HS-27A (cell line): Measurements from ENCODE around the gene DGCR8.

ENCODE experiments used
- DNase-seq: peaks from one replicate; pipeline ENCODE4 v3.0.0-alpha.2; 2012; ENCODE audit warnings: low read depth, missing footprints

DGCR8 gene

GRCh38 chr22:20138417-20138738 is 58.3 kb downstream of the DGCR8 start:
- no peak for DNase-seq

DNA sequence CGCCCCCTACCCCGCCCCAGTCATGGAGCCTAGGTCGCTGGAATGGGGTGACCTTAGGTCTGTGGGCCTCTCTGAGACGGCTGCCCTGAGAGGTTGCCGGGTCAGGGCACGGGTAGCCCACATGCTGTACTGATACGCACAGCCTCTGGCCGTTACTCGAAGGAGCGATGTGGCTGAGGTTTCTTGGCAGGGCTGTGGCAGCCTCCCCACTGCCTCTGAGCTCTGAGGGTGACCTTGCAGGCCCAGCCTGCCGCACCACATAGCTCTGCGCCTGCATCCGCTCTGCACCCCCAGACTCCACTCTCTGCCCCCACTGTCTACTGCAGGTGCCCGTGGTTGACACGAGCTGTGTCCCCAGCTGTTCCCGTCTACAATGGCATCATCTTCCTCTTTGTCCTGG is 58.8 kb downstream of the DGCR8 start:
- no peak for DNase-seq

DNA sequence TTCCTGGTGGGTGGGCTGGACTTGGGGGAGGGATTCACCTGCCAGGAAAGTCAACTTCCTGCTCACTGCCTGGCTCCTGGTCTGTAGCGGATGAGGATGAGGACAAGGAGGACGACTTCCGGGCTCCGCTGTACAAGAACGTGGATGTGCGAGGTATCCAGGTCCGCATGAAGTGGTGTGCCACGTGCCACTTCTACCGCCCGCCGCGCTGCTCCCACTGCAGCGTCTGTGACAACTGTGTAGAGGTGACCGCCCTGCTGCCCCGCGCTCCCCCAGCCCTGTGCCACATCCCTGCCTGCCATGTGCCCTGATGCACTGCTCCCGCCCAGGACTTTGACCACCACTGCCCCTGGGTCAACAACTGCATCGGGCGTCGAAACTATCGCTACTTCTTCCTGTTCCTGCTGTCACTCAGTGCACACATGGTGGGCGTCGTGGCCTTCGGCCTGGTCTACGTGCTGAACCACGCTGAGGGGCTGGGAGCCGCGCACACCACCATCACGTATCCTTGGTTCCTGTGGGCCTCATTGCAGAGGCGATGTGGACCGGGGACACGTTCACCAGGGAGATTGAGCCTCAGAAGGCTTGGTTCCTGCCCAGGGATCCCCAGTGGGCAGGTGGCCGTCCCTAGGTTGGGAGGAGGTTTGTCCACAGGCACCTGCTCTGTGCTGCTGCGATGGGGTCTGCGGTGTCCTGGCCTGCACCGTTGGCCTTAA is 59.5 kb downstream of the DGCR8 start:
- DNase-seq = no peak

DNA sequence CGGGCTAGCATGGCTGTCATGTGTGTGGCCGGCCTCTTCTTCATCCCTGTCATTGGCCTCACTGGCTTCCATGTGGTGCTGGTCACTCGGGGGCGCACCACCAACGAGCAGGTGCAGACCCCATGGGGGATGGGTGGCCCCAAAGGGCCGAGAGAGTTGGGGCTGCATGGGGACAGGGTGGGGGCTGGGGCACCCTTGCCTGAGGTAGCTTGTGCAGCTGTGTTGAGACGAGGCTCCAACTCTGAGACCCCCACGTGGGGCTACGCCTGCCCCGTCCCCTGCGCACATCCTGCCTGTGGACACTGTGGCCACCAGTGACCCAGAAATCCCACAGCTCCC is 60.0 kb downstream of the DGCR8 start:
- no peak for DNase-seq

DNA sequence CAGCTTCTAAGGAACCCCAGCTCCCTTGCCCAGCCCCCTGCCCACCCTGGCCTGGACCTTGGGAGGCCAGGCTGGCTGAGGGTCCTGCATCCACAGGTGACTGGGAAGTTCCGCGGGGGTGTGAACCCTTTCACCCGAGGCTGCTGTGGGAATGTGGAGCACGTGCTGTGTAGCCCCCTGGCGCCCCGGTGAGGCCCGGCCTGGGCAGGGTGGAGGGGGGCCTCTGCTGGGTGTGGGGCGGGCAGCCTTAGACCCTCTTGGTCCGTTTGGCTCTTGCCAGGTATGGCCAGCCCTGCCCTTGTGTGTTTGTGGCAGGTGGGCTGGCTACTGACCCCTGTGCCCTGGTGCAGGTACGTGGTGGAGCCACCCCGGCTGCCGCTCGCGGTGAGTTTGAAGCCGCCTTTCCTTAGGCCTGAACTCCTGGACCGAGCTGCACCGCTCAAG is 60.5 kb downstream of the DGCR8 start:
- DNase-seq = no peak

GRCh38 chr22:20141186-20142077 is 61.4 kb downstream of the DGCR8 start:
- peak; percentile 42 for DNase-seq

- DNase-seq = no peak
Observed at GRCh38 chr22:20142711-20143621, 62.9 kb downstream of the DGCR8 start.

GRCh38 chr22:20143883-20144665 is 64.0 kb downstream of the DGCR8 start:
- DNase-seq = no peak

GRCh38 chr22:20145206-20145831 is 65.3 kb downstream of the DGCR8 start:
- DNase-seq = no peak

- DNase-seq = no peak
Observed at GRCh38 chr22:20145832-20146223, 65.8 kb downstream of the DGCR8 start.

- no peak for DNase-seq
Observed at GRCh38 chr22:20146777-20147176, 66.7 kb downstream of the DGCR8 start.

DNA sequence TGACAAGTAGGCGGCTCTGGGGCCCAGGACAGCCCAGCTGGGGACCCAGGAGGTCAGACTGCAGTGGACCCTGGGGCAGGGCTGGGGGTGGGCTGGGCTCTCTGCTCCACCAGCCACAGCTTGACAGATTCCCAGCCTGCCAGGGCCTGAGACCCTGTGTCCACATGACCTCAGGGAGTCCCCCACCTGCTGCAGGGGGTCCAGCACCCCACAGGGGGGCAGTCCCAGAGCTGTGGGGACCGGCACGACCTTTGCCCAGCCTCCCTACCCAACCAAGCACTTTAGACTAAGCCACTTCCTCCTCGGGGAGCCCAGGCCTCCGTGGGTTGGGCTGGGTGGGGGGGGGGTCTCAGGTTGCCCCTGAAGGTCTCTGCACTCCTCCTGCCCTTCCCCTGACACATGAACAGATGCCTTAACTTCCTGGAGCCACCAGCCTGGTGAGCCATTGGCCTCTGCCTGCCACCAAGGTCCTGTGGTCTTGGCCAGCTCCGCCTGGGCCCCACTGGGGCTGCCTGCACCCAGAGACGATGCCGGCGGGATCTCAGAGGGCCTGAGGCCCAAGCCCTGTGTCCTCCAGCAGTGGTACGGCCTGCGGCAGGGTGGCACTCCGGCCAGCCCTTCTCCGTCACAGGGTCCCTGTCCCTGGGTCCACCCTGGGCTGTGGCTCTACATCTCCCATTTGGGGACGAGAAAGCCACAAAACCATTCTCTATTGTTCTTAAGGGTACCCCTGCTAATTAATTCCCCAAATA is 67.4 kb downstream of the DGCR8 start:
- no peak for DNase-seq

DNA sequence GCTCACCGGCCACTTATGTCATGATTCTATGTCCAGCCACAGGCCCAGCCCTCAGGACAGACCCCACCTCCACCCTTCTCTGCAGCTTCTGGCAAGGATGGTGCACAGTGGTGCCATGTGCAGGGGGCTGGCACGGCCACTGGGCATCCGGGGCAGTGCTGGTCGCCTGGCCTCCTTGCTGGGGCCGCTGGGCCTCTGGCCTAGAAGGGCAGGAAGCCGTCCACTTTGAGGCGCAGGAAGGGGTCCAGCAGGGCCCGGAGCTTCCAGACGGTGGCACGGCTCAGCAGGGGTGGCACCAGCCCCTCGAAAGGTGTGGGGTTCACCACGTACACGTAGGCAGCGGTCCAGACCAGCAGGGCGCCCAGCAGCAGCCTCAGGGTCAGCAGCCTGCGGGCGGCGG is 68.4 kb downstream of the DGCR8 start:
- DNase-seq = no peak

GRCh38 chr22:20149257-20150250 is 69.5 kb downstream of the DGCR8 start:
- DNase-seq = no peak

DNA sequence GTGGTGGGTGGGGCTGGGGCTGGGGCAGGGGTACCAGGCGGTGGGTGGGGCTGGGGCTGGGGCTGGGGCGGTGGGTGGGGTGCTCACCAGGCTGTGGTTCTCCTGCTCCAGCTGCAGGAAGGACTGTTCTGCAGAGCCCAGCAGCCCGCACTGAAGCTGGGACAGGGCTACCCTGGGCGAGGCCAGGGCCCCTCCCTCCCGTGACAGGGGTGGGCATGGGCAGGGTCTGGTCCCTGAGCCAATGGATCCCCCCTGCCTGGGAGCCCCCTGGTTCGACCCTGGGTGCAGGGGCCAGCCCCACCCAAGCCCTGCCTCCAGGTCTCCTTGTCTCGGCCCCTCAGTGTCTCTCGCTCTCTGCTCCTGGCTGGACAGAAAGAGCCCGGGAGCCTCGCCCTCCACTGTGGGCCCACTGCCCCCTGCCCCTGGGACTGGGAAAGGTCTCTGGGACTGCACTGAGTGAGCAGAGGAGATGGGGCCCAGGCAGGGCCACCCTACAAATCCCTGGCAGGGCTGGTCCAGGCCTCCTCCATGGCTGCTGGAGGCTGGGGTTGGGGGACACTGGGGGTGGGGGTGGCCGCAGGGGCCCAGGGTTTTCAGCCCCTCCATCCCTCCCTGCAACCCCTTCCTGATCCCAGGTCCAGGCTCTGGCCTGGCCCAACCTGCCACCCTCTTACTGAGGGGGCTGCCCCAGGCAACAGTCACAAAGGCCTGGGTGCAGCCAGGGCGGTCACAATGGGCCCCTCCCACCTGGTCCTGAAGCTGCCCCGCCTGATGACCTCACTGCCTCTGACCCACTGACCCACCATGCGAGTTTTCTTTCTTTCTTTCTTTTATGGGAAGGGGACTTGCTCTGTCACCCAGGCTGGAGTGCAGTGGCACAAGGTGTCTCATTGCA is 70.6 kb downstream of the DGCR8 start, which contains the start of gene CCDC188:
Gene CCDC188 (minus strand): TSS at position 675 of the 895 bp plus-strand sequence. CDS start 69 bp downstream, at position 606.
- DNase-seq = no peak

- no peak for DNase-seq
Observed at GRCh38 chr22:20151276-20151588, 71.2 kb downstream of the DGCR8 start.

GRCh38 chr22:20152464-20152890 is 72.4 kb downstream of the DGCR8 start:
- no peak for DNase-seq

- DNase-seq = no peak
Observed at GRCh38 chr22:20153945-20154344, 73.9 kb downstream of the DGCR8 start.
